ENCODE measurements around the gene LGR5.

Gene LGR5

DNA sequence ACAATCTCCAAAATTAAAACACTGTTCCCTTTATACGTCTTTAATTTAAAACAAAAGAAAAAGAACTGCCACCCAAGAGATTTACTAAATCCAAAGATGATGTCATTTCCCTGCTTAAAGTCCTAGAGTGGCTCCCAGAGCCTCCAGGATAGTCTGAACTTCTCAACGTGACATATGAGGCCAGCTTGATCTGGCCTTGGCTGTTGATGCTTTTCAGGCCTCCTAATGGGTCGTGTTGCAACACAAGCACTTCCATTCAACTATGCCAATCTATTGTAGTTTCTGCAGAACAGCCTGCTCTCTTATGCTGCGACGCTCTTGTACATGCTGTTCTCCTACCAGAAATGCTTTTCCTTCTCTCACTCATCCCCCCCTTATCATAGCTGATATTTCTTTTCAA lies 35.7 kb downstream of the LGR5 start:
- no peaks in the 10 kb centered on the region for H3K9me3 ChIP-seq (ENCODE audit: insufficient read depth, low read length)
- H4K20me1 ChIP-seq (ENCODE audit: insufficient read depth, low read length) = no peaks in the 10 kb centered on the region
- H2AFZ ChIP-seq (ENCODE audit: low read depth, low read length) = no peak overlapping the region
- no peaks in the 10 kb centered on the region for H3K79me2 ChIP-seq (ENCODE audit: low read length)
- H3K4me3 ChIP-seq (ENCODE audit: low read length) = no peak overlapping the region
- no peak for TF ChIP-seq EZH2phosphoT487 (IDR thresholded peaks at IDR 0.05; ENCODE audit: low read depth)
- TF ChIP-seq, protein P1, sequence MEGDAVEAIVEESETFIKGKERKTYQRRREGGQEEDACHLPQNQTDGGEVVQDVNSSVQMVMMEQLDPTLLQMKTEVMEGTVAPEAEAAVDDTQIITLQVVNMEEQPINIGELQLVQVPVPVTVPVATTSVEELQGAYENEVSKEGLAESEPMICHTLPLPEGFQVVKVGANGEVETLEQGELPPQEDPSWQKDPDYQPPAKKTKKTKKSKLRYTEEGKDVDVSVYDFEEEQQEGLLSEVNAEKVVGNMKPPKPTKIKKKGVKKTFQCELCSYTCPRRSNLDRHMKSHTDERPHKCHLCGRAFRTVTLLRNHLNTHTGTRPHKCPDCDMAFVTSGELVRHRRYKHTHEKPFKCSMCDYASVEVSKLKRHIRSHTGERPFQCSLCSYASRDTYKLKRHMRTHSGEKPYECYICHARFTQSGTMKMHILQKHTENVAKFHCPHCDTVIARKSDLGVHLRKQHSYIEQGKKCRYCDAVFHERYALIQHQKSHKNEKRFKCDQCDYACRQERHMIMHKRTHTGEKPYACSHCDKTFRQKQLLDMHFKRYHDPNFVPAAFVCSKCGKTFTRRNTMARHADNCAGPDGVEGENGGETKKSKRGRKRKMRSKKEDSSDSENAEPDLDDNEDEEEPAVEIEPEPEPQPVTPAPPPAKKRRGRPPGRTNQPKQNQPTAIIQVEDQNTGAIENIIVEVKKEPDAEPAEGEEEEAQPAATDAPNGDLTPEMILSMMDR (IDR thresholded peaks at IDR 0.05; ENCODE audit: low read depth, low read length) = no peak
- H3K27me3 ChIP-seq (ENCODE audit: low read depth, low read length) = no peaks in the 10 kb centered on the region
- H3K36me3 ChIP-seq (replicated peaks; ENCODE audit: low read depth, low read length) = no peaks in the 10 kb centered on the region
- no peaks in the 10 kb centered on the region for H3K4me1 ChIP-seq (ENCODE audit: low read length)
- H3K9ac ChIP-seq (ENCODE audit: low read length) = no peak overlapping the region
- no peak overlapping the region for H3K4me2 ChIP-seq (ENCODE audit: low read length)
- no peak overlapping the region for H3K27ac ChIP-seq (ENCODE audit: low read length)

DNA sequence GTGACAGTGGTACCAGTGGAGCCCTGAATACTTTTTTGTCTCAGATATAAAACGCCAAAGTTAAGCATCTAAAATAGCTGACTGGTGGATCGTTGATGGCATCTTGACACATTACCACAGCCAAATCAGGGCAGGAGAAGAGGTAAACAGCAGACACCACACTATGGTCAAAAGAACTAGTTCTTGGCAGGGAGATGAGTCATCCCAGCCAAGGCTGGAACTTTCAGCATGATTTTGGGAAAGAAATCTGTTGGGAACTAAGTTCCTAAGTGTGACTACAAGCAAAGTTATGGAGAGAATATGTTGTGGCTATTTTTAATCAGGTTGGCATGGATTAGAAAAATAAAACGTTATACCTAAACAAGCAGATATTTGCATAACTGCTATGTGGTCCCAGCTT lies 36.9 kb downstream of the LGR5 start:
- H2AFZ ChIP-seq (ENCODE audit: low read depth, low read length) = no peak overlapping the region
- no peaks in the 10 kb centered on the region for H3K79me2 ChIP-seq (ENCODE audit: low read length)
- no peak overlapping the region for H3K4me3 ChIP-seq (ENCODE audit: low read length)
- H3K4me1 ChIP-seq (ENCODE audit: low read length) = no peaks in the 10 kb centered on the region
- TF ChIP-seq, protein P1 (IDR thresholded peaks at IDR 0.05; ENCODE audit: low read depth, low read length) = no peak
- TF ChIP-seq EZH2phosphoT487 (IDR thresholded peaks at IDR 0.05; ENCODE audit: low read depth) = no peak
- no peaks in the 10 kb centered on the region for H3K36me3 ChIP-seq (replicated peaks; ENCODE audit: low read depth, low read length)
- H4K20me1 ChIP-seq (ENCODE audit: insufficient read depth, low read length) = no peaks in the 10 kb centered on the region
- H3K9me3 ChIP-seq (ENCODE audit: insufficient read depth, low read length) = no peaks in the 10 kb centered on the region
- no peak overlapping the region for H3K4me2 ChIP-seq (ENCODE audit: low read length)
- no peak overlapping the region for H3K9ac ChIP-seq (ENCODE audit: low read length)
- no peak overlapping the region for H3K27ac ChIP-seq (ENCODE audit: low read length)
- no peaks in the 10 kb centered on the region for H3K27me3 ChIP-seq (ENCODE audit: low read depth, low read length)

DNA sequence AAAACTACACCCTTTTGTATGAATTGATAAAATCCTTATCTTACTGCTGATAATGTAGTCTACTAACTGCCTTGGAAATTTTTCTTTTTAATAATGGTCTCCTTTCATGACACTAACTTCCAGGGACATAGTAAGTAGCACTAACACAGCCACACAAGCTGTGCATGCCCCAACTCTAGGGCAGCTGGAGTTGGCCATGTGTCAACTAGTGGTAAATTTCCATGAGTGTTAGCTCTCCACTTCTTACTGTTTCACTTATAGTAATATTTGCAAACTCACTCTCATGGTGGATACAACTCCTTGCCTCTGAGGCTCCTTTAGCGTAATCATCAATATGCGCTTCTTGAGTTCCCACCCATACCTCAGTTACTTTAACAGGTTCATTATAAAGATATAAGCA lies 38.0 kb downstream of the LGR5 start:
- Histone ChIP-seq H3K36me3 (replicated peaks; ENCODE audit: low read depth, low read length) (no peaks in the 10 kb centered on the region), H2AFZ (ENCODE audit: low read depth, low read length) (no peak overlapping the region), H3K4me2 (ENCODE audit: low read length) (no peak overlapping the region), H3K4me1 (ENCODE audit: low read length) (no peaks in the 10 kb centered on the region), H3K27me3 (ENCODE audit: low read depth, low read length) (no peaks in the 10 kb centered on the region), H3K9me3 (ENCODE audit: insufficient read depth, low read length) (no peaks in the 10 kb centered on the region), H3K4me3 (ENCODE audit: low read length) (no peak overlapping the region), H3K9ac (ENCODE audit: low read length) (no peak overlapping the region), H4K20me1 (ENCODE audit: insufficient read depth, low read length) (no peaks in the 10 kb centered on the region), H3K79me2 (ENCODE audit: low read length) (no peaks in the 10 kb centered on the region), H3K27ac (ENCODE audit: low read length) (no peak overlapping the region)
- TF ChIP-seq EZH2phosphoT487 (IDR thresholded peaks at IDR 0.05; ENCODE audit: low read depth) = no peak
- TF ChIP-seq, protein P1 (IDR thresholded peaks at IDR 0.05; ENCODE audit: low read depth, low read length) = no peak

DNA sequence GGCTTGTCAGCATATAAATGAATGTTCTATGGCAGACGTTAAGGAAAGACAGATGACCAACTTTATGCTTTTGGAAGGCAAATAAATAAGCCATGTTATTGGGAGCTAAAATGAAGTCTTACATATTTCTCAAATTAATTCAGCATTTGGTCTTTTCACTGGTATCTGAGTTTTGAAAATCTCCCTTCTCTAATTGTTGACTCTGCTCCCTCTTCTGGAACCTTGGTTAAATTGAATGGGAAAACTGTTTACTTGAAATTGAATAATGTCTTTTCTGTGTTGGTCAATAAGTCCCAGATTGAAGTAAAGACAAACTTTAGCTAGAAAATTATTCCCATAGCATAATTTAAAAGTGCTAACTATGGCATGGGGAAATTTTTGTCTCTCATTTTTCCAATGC lies 38.7 kb downstream of the LGR5 start:
- H3K9ac ChIP-seq (ENCODE audit: low read length) = no peak overlapping the region
- H3K27me3 ChIP-seq (ENCODE audit: low read depth, low read length) = no peaks in the 10 kb centered on the region
- H3K79me2 ChIP-seq (ENCODE audit: low read length) = no peaks in the 10 kb centered on the region
- H3K4me3 ChIP-seq (ENCODE audit: low read length) = no peak overlapping the region
- H3K36me3 ChIP-seq (replicated peaks; ENCODE audit: low read depth, low read length) = no peaks in the 10 kb centered on the region
- no peak overlapping the region for H2AFZ ChIP-seq (ENCODE audit: low read depth, low read length)
- no peak overlapping the region for H3K4me2 ChIP-seq (ENCODE audit: low read length)
- H3K9me3 ChIP-seq (ENCODE audit: insufficient read depth, low read length) = no peaks in the 10 kb centered on the region
- TF ChIP-seq, protein P1 (IDR thresholded peaks at IDR 0.05; ENCODE audit: low read depth, low read length) = no peak
- TF ChIP-seq EZH2phosphoT487 (IDR thresholded peaks at IDR 0.05; ENCODE audit: low read depth) = no peak
- no peaks in the 10 kb centered on the region for H4K20me1 ChIP-seq (ENCODE audit: insufficient read depth, low read length)
- H3K4me1 ChIP-seq (ENCODE audit: low read length) = no peaks in the 10 kb centered on the region
- H3K27ac ChIP-seq (ENCODE audit: low read length) = no peak overlapping the region

Data from OCI-LY3 (cell line).